GM18498 (cell line): Measurements from ENCODE around the gene ACER2.
A peak's percentile ranks its signal among the peaks of the same experiment; 100 is the strongest.

Experiments used
- ATAC-seq: cut with Tn5 transposase; IDR thresholded peaks from one replicate; pipeline ENCODE4 v1.9.1; 2021; ENCODE audit warnings: mild to moderate bottlenecking, moderate library complexity; ENCODE audit not compliant: unreplicated experiment

The ACER2 gene

DNA sequence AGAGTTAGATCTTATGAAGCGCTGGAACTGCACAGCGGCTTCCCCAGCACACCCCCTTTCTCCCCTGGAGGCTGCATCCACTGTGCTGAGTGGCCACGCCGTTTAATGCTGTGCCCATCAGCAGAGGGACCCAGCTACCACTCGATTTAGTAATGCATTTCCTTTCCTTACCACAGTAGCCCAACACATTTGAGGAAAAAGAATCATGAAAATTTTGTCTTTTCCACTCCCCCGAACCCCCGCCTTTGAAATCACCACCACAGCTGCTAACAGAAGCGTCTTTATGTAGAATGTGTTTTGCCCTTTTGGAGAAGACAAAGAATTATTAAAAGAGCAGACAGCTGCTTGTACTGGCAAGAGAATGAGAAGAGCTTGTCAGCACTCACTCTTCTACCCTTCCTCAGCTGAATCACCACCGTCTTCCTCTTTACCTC lies 73.2 kb downstream of the ACER2 start:
- no peak for ATAC-seq

DNA sequence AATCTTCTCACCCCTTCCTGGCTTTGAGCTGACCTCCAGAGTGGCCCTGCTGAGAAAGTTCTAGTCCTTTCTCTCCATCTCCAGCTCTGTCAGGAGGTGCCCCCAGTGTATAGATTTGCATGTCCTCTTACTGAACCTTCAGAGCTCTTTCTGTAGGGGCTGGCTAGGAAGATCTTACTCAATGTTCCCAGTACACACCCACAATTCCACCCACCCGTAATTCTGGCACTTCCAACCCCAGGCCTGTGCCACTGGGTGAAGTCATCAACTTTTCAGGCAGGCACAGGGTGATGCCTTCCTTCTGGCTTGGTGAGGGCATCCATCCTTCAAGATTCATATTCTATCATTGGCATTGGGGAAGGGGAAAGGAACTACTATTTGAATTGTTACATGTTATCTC lies 75.9 kb downstream of the ACER2 start:
- ATAC-seq, result no peak

DNA sequence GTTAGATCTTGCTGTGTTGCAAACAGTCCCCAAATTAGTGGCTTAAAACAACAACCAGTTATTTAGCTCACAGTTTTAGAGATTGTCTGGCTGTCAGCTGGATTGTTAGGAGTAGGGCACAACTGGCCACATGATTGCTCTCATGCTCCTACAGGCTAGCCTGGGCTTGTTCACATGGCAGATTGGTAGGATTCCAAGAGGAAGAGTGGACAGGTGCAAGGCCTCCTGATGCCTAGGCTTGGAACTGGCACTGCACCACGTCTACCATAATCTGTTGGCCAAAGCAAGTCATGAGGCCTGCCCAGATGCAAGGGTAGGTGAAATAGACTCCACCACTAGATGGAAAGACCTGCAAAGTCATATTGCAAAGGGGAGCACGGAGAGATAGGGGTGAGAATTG lies 76.4 kb downstream of the ACER2 start:
- no peak for ATAC-seq

DNA sequence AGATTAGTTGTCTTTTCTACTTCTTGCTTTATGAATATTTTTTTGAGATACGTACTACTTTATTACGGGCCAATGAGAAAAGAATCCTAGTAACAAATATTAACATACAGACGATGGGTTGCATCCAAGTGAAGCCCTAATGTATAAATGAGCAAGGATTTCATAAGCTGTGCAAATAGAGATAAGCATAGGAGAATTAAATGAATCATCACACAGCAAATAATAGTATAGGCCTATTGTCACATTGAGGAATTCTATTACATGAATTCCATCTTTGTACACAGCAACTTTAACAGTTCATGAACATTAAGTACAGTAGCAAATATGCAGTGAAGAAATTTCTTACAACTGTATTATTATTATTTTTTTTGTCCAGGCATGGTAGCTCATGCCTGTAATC lies 78.0 kb downstream of the ACER2 start:
- no peak for ATAC-seq

DNA sequence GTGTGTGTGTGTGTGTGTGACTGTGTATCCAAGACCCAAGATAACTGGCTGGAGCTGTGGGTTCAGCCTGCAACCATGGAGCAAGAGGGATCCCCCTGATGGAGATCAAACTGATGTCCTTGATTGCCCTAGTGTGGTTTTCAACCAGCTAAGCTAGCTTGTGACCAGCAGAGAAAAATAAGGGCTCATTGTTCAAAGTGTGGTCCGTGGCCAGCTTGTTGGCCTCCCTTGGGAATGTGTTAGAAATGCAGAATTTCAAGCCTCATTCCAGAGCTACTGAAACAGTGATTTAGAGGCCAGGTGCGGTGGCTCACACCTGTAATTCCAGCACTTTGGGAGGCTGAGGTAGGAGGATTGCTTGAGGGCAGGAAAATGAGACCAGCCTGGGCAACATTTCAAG lies 79.9 kb downstream of the ACER2 start:
- no peak for ATAC-seq

DNA sequence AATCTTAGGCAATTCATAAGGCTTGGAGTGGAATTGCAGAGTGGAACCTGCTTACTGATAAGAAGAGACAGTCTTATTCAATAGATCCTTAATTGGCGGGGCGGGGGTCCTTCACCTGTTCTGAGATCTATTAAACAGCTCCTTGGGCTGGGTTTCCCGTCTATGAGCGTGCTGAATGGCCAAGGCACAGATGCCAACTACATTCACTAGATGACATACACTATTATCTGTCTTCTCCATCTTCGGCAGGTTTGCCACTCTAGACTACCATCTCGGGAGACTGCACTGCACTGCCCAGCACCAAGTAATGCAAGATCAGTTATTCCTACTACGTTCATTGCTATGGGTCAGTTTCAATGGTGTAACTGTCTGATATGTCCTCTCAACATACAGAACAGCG lies 81.5 kb downstream of the ACER2 start:
- no peak for ATAC-seq

DNA sequence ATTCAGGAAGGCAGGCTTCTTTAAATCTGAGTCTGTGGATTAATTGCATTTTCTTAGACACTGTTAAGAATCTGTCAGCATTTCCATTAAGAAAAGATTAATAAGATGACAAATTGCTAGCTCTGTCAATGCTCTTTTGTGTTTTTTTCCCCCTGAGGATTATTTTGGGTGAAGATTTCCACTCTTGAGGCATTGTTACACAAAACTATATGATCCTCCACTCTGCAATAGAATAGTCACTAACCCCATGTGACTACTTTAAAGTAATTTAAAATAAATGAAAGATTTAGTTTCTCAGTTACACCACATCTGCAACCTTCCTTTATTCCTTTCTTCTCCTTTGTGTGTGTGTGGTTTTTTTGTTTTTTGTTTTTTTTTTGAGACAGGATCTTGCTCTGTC lies 82.0 kb downstream of the ACER2 start:
- no peak for ATAC-seq

DNA sequence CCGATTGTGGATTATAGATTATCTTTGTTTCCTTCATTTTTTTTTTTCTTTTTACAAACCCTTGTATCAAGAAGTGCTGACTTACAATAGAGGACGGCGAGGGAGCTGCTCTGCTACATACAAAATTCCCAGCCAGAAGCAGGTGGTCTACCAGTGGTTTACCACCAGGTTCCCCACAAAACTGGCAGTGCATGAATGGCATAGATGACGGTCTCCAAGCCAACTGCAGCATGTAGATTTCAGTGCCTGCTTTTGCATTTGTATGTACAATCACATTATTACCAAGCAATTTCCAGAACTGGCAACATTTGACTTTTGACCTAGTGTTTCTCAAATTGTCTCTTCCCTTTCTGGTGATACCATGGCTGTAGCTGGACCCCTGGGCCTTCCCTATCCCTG lies 84.0 kb downstream of the ACER2 start:
- ATAC-seq, result no peak

DNA sequence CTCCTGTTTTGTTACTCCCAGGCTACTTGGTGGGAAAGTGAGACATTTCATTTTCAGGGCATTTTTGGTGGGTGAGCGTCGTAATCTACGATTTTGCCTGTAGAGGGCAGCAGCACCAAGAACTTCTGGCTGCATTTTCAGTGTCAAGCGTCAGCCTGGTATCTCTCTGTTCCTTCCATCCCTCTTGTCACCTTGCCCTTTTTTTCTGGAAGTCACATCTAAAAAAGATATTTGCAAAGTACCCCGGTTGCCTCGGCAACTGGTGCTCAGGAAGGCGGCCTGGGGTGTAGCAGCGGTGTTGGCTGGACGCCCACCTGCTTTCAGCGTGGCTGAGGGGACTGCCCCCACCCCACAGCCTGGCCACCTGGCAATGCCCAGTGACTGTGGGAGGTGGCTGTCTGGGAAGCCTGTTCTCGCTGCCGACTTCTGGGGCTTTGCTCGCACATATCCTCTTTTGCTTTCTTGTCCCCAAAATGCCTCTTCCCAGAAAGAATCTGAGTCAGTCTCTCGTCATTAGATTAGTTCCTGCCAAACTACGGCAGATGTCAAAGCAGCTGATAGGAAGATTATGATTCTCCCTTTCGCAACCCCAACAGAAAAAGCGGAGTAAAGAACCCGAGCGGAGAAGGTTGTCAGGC lies 84.5 kb downstream of the ACER2 start:
- peak; percentile 86 for ATAC-seq

DNA sequence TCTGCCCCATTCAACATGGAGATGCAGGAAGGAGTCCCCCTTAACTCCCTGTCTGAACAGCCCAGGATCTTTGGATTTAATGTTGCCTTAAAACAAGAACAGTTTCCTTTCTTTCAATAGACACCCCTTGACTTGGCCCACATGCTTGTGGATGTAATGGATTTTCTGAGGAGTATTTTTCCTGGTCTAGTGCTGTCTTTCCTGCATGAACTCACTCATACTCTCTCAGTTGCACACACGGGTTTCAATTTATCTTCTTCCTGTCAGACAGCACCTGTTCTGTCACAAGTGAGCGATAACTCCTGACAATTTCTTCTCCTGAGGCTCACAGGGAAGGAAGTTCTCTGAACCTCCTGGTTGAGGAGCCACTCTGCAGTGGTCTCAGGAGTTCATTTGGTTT lies 85.1 kb downstream of the ACER2 start:
- ATAC-seq, result no peak

DNA sequence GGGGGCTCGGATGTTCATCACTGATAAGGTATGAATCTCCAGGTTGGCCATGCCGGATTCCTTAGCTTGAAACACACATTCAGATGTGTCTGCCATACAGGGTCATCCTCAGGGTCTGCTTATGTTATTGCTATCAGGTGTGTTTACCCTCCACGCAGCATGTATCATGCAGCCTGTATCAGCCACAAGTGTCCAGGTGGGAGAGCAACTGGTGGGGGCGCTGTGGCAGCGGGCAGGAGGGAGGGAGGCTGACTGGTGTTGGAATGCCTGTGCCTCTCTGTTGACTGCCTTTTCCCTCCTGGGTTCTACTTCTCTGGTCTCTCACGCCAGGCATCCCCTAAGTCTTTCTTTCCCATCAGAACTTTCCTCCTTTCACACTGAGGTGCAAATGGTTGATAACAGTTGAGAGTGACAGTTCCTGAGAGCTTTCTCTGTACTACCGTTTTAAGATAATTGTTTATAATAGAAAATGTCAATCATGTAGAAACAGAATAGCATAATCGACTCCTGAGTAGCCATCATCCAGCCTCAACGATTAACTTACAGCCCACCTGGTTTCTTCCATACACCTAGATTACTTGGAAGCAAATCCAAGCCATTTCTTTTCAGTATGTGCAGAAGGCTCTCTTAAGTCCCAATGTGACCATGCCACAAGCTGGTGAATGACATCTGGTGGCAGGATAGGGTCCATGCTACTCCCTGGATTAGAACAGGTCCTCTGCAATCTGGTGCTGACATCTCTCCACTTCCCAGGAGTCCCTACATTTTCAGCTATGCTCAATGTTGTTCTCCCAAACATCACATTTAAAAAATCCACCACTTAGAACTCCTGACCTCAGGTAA lies 86.6 kb downstream of the ACER2 start:
- ATAC-seq, result no peak

DNA sequence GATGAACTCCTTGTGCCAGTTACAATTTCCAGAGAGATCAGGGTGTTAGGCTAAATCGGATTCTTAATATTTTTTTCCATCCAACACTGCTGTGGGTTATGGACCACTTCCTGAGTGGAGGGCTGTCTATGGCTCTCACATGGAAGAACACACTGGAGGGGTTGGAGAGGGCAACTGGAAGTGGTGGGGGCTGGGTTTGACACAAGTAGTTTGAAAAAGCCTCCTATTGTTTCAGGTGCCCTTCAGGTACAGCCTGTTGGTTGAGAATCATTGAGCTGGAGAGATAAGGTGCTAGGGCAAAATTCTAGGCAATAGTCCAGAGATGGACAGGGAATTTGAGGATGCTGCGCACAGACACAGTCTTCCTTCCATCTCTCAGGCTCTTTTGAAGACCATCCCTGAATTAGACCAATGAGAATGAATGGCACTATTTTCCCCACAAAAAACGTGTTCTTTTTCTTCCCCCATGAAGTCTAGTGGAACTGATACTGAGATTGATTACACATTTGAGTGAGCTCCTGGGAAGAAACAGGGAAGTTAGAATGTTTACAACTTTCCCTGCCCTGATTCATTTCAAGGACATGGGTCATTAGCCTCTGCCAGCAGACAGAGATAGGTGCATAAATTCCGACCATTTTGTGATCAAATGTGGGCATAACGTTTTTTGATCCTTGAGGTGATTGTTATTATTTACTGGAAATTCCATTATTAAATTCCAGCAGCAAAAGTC lies 87.7 kb downstream of the ACER2 start:
- ATAC-seq, result no peak

DNA sequence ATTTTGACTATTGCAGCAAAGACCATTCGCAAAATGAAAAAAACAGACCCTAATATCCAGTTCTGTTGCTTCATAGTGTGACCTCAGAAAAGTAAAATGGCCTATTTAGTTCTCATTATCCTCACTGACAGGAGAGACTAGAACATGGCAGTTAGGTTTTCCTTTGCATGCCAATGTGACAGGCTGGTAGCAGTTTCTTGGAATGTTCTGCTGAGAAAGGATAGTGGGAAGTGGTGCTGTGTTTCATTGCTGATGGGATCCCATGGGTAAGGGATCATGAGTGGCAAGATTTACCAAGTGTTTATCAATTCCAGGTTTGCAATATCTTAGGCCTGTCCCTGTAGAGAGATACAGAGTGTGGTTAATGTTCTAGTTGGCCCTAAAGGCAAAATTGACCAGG lies 88.5 kb downstream of the ACER2 start:
- no peak for ATAC-seq

DNA sequence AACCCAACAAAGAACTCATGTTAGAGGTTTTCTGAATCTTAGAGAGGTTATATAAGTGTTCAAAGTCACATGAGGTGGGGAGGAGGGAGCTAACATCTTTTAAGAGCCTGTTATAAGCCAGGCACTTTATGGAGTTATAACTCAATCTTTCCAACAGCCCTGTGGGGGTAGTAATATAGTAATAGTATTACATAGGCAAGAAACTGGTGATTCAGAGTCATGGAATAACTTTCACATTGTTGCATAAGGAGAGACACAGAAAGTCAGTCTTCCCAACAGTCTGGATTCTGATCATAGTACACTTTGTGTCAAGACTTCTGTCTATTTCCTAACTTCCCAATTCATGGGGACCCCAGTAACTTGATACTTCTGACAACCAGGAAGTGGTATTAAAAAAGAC lies 89.2 kb downstream of the ACER2 start:
- no peak for ATAC-seq
